ENCODE results near the gene SH3PXD2A. TPM values are rescaled to one million over a fixed set of nuclear protein-coding genes. Genes with fewer than 3 reads are reported as not detected.

Gene SH3PXD2A
- total RNA-seq, 1 donor, result 58.3 TPM

DNA sequence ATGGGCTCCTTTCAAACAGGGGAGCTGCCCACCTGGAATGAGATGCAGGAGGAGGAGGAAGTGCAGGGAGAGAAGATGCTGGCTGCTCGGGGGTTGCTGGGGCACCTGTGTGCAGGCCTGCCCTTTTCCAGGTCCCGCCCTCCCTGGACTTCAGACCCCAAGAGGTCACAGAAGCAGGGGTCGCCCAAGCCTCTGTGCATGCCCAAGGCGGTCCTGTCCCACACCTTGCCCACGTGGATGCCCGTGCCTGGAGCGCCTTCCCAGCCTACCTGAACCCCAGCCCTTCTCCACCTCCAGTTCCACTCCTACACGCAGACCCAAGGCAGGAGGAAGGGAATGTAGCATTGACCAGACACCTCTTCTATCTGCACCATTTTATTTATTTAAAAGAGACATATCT is 71.3 kb downstream of the SH3PXD2A start:
- no peak overlapping the region for H3K4me3 ChIP-seq (ENCODE audit: low read depth, low read length)
- DNase-seq (ENCODE audit: low read depth), result no peak
- TF ChIP-seq, protein P1, sequence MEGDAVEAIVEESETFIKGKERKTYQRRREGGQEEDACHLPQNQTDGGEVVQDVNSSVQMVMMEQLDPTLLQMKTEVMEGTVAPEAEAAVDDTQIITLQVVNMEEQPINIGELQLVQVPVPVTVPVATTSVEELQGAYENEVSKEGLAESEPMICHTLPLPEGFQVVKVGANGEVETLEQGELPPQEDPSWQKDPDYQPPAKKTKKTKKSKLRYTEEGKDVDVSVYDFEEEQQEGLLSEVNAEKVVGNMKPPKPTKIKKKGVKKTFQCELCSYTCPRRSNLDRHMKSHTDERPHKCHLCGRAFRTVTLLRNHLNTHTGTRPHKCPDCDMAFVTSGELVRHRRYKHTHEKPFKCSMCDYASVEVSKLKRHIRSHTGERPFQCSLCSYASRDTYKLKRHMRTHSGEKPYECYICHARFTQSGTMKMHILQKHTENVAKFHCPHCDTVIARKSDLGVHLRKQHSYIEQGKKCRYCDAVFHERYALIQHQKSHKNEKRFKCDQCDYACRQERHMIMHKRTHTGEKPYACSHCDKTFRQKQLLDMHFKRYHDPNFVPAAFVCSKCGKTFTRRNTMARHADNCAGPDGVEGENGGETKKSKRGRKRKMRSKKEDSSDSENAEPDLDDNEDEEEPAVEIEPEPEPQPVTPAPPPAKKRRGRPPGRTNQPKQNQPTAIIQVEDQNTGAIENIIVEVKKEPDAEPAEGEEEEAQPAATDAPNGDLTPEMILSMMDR (IDR thresholded peaks at IDR 0.05; ENCODE audit: insufficient read depth, low read depth, low read length), result no peak

DNA sequence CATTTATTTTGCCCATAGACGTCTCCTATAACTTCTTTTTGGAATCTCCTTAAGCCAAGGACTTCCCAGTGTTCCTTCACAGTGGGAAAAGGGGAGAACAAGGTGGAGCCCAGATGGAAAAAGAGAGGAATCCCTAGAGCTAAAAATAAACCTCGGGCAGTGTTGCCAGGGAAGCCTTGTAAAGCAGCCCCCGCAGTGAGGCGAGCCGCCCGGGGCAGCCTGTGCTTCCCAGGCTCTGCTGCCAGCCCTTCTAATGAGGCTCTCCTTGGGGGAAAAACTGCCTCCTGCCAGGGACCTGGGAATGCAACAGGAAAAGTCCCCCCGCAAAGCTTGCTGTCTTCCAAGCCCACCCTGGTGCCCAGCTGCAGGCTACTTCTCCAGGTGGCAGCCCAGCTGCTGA is 71.7 kb downstream of the SH3PXD2A start:
- TF ChIP-seq, protein P1 (IDR thresholded peaks at IDR 0.05; ENCODE audit: insufficient read depth, low read depth, low read length), result no peak
- no peak for DNase-seq (ENCODE audit: low read depth)
- no peak overlapping the region for H3K4me3 ChIP-seq (ENCODE audit: low read depth, low read length)

DNA sequence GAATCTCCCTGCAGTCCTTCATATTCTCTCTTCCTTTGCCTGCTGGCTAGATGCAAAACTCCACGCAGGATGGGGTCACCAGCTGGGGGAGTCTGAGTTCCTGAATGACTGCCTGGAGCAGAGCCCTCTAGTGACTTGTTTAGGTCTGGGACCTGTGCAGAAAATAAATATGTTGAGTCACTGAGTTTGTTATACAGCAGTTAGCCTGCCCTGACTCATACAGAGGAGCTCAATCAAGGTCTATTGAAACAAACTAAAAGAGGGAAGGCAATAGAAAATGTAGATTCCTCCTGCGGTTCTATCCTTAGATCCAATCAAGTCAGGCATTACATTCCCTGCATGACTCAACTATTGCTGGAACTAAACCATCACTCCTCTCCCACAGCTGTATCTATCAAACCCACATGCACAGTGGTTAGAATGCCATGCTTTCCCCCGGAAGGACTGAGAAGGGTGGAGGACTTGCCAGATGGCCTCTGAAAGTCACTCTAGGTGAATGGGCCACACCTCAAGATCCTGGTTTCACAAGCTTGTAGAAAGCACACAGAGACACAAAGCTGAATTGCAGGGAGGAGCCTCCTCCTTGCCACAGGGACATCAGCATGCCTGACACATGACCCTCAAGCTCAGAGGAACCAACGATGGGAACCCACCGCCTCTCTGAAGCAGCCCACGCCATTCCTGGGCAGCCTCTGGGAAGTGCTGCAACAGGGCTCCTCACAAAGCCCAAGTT is 73.9 kb downstream of the SH3PXD2A start:
- TF ChIP-seq, protein P1 (IDR thresholded peaks at IDR 0.05; ENCODE audit: insufficient read depth, low read depth, low read length), result peak; percentile 23
- no peak overlapping the region for H3K4me3 ChIP-seq (ENCODE audit: low read depth, low read length)

GRCh38 chr10:103780242-103781149 is 74.9 kb downstream of the SH3PXD2A start:
- H3K4me3 ChIP-seq (ENCODE audit: low read depth, low read length), result no peak overlapping the region
- no peak for DNase-seq (ENCODE audit: low read depth)
- TF ChIP-seq, protein P1 (IDR thresholded peaks at IDR 0.05; ENCODE audit: insufficient read depth, low read depth, low read length), result no peak

More for the DNA sequence above, 73.9 kb downstream of the SH3PXD2A start:
- peak; percentile 66 for DNase-seq (ENCODE audit: low read depth)

- no peak overlapping the region for H3K4me3 ChIP-seq (ENCODE audit: low read depth, low read length)
- no peak for DNase-seq (ENCODE audit: low read depth)
- TF ChIP-seq, protein P1 (IDR thresholded peaks at IDR 0.05; ENCODE audit: insufficient read depth, low read depth, low read length), result no peak
These were observed 76.8 kb downstream of the SH3PXD2A start for GRCh38 chr10:103778358-103779139.

DNA sequence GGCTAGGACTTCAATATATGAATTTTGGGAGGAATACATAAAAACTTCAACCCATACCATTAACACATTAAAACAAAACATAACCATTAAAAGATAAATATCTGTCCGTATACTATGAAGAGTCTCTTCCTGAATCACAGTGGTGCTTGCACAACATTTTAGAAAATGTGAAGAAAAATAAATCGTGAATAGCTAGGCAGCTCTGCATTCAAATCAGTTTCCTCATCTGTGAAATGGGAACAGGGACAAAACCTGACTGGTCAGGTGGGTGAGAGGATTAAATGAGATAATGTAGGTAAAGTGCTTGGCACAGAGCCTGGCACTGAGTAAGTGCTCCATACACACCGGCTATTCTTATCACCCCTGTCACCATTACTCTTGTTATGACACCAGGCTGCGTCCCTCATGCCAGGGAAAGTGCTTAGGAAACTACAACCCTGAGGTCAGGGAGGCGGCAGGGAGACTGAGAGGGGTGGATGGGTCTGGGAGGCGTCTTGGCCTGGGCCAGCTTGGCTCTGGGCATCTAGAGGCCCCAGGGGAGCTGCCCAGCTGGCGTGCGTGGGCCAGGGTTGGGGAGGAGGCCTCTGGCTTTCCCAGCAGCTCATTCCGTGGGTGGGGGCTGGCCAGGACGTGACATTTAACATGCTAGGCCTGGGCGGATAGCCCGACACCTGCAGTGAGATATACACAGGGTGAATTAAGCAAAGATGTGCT is 78.3 kb downstream of the SH3PXD2A start:
- peak; percentile 25 for DNase-seq (ENCODE audit: low read depth)
- TF ChIP-seq, protein P1 (IDR thresholded peaks at IDR 0.05; ENCODE audit: insufficient read depth, low read depth, low read length), result no peak
- H3K4me3 ChIP-seq (ENCODE audit: low read depth, low read length), result no peak overlapping the region

Data from fibroblast of villous mesenchyme (primary cell).